AG09309 (cell line): ENCODE results near the gene TMBIM1.

Source experiments
- DNase-seq: peaks from one replicate; pipeline ENCODE4 v3.0.0-alpha.2; 2010; ENCODE audit warnings: low read depth
- H3K4me3 ChIP-seq: 2 replicates; pipeline ENCODE4 v1.5.1; 2011; ENCODE audit warnings: mild to moderate bottlenecking, low read depth, low read length, moderate library complexity; ENCODE audit not compliant: control insufficient read depth
- CTCF ChIP-seq: IDR thresholded peaks from 2 replicates; pipeline ENCODE4 v1.5.1; 2011; ENCODE audit warnings: mild to moderate bottlenecking, low read depth, low read length, inconsistent platforms; ENCODE audit not compliant: insufficient read depth, control insufficient read depth; ENCODE audit errors: missing control alignments

Gene TMBIM1

DNA sequence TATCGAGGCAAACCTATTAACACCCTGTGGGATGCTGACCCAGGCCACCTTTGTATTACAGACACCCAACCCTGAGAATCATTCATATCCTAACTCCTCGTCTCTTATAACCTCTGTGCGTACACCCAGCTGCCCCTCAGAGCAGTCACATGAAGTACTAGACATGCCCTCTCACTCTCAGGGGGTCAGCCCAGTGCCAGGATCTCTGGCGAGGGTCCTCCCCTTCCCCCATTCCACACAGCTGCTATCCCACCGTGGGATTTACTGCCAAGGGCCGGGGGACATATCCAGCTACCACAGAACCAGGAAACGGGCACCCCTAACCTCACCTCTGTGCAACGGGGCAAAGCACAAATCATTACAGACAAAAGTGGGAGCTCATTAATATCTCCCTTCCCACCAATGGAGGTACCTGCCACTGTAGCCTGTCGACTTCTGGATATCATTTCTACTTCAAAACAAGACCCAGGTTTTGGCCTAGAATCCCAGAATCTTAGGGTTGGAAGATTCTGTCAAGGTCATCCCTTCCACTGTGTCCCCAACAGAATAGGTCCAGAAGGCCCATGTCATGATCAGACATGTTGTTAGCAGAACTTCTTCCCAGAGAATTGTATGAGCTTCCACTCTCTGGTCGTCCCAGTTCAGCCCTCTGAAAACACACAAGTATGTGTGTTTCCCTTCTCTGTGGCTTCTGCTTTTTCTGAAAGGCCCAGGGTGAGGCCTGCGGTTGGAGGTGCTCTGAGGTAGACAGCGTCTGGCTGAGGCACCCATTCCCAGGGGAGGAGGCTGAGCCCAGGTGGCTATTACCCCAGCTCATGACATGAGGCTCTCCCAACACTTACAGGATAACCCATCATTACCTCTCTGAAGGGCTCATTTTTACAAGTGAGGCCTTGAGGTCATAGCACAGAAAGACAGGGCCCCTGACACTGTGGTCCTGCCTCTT, 1.7 kb downstream of the TMBIM1 start:
- H3K4me3 ChIP-seq = peak overlapping the region; percentile 67
- no peak for DNase-seq
- TF ChIP-seq CTCF = no peak

DNA sequence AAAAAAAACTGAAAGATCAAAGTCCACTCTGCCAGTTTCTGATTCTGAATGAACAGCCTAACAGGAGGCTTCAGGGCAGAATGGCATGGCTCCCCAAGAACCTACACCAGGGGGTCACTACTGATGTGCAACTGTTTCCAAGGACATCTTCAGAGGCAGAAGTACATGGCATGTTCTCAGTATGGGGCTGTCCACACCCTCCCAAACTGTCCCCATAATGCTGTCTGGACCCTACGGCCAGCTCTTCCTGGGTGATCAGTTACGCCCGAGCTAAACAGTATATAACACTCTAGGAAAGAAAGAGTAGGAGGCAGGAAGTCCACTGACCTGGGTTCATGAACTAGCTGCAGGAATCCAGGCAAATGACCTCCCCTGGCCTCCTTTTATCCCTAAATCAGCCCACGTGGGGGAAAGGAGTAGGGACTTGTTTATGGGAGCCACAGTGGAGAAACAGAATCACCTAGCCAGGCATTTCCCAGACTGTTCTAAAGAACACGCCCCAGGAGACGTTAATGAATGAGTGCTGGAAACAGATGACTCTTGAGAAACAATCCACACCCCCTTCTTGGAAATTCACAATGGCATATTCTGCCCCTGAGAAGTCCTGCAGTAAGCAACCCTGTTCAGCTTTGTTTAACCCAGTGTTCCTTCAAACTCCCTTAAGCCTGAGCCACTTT, 2.5 kb downstream of the TMBIM1 start:
- no peak for DNase-seq
- peak overlapping the region; percentile 67 for H3K4me3 ChIP-seq
- TF ChIP-seq CTCF = no peak

GRCh38 chr2:218286570-218287459, 5.5 kb downstream of the TMBIM1 start:
- no peak for TF ChIP-seq CTCF
- H3K4me3 ChIP-seq = peak overlapping the region; percentile 43
- DNase-seq = peak; percentile 85

DNA sequence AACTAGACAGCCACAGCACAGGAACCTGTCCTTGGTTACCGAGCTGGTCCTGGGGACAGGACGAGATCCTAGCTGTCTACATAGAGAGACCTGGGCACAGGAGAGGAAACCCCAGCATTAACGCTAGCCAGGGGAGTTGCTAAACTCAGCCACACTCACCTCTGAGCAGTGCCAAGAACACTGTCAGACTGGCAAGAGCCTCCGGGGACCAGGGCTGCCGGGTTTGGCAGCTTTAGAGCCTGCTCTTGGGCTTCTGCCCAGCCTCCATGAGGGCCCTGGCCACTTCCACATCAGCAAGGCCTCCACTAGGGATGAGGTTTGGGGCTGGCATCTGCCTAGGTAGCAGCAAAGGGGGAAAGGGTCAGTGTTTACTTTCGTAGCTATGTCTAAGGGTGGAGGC, 6.7 kb downstream of the TMBIM1 start:
- DNase-seq = peak; percentile 56
- no peak for TF ChIP-seq CTCF
- peak overlapping the region; percentile 43 for H3K4me3 ChIP-seq

GRCh38 chr2:218284106-218284811, 8.0 kb downstream of the TMBIM1 start:
- no peak for DNase-seq

More at GRCh38 chr2:218284106-218284811, 8.0 kb downstream of the TMBIM1 start:
- no peak overlapping the region for H3K4me3 ChIP-seq
- TF ChIP-seq CTCF = no peak
